Measurements from ENCODE around the gene PAGR1. TPM values are rescaled to one million over a fixed set of nuclear protein-coding genes. Genes with fewer than 3 reads are reported as not detected.

The PAGR1 gene
- total and polyA plus RNA-seq, 2 of the 13 experiments (the other 11 are each of a cell fraction or from before 2014, with no cell fraction given), result 9.8 to 66.4 TPM

DNA sequence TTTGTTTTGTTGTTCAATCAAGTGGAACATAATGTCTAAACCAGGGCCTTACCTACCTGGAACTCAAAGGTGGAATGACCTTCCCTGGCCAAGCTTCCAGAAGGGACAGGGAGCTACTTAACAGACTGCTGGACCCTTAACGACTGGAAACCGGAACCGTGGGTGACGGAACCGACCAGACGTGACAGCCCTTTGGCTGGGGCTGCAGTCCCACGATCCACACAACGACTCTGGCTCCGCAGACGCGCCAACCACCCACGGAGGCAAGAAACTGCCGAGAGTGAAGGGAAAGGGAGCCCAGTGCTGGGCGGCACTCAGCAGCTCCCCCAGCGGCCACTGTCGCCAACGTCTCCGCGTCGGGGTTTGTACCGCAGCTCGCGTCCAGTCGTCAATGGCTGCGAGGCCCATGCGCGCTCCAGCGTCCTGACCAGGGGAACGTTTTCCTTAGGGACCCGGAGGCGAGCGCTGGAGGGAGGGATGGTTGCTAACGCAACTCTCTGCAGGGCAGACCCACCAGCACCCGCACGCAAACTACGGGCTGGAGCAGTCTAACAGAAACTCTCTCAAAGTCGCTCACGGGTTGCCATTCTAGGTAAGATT, 31.0 kb upstream of the PAGR1 start (continued):
- TF ChIP-seq, protein P1, sequence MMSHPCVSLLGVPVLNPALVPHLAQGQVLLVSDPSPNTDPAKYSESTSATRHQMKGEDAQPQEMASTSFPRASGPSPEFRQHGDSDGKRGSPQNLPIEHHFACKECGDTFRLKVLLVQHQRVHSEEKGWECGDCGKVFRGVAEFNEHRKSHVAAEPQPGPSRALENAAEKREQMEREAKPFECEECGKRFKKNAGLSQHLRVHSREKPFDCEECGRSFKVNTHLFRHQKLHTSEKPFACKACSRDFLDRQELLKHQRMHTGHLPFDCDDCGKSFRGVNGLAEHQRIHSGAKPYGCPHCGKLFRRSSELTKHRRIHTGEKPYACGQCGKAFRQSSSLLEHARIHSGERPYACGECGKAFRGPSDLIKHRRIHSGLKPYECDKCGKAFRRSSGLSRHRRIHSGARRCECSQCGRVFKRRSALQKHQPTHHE (CRISPR knock-in tag; IDR thresholded peaks at IDR 0.05; ENCODE audit: borderline replicate concordance), result no peak
- TF ChIP-seq, protein P2, sequence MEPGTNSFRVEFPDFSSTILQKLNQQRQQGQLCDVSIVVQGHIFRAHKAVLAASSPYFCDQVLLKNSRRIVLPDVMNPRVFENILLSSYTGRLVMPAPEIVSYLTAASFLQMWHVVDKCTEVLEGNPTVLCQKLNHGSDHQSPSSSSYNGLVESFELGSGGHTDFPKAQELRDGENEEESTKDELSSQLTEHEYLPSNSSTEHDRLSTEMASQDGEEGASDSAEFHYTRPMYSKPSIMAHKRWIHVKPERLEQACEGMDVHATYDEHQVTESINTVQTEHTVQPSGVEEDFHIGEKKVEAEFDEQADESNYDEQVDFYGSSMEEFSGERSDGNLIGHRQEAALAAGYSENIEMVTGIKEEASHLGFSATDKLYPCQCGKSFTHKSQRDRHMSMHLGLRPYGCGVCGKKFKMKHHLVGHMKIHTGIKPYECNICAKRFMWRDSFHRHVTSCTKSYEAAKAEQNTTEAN (CRISPR knock-in tag; conservative IDR thresholded peaks at IDR 0.05), result no peak
- TF ChIP-seq ZBTB42 (CRISPR knock-in tag; IDR thresholded peaks at IDR 0.05) (no peak), ZFAT (CRISPR knock-in tag; conservative IDR thresholded peaks at IDR 0.05) (no peak), DRAP1 (CRISPR knock-in tag; IDR thresholded peaks at IDR 0.05) (peak; percentile 62), BRD4 (CRISPR knock-in tag; IDR thresholded peaks at IDR 0.05) (0 out of 2 replicates have a peak, but pooled peaks have one; percentile 24), KDM4B (CRISPR knock-in tag; IDR thresholded peaks at IDR 0.05) (0 out of 2 replicates have a peak, but pooled peaks have one; percentile 73), ZNF407 (CRISPR knock-in tag; IDR thresholded peaks at IDR 0.05; ENCODE audit: not compliant biosample characterization) (no peak), ZNF224 (CRISPR knock-in tag; IDR thresholded peaks at IDR 0.05) (no peak), ZXDC (CRISPR knock-in tag; IDR thresholded peaks at IDR 0.05) (no peak), ZZZ3 (CRISPR knock-in tag; IDR thresholded peaks at IDR 0.05; ENCODE audit: borderline replicate concordance) (no peak), HCFC1 (IDR thresholded peaks at IDR 0.05; ENCODE audit: low read depth, low read length) (no peak; the same call in 1 of the 2 replicates)
- TF ChIP-seq, protein P3, sequence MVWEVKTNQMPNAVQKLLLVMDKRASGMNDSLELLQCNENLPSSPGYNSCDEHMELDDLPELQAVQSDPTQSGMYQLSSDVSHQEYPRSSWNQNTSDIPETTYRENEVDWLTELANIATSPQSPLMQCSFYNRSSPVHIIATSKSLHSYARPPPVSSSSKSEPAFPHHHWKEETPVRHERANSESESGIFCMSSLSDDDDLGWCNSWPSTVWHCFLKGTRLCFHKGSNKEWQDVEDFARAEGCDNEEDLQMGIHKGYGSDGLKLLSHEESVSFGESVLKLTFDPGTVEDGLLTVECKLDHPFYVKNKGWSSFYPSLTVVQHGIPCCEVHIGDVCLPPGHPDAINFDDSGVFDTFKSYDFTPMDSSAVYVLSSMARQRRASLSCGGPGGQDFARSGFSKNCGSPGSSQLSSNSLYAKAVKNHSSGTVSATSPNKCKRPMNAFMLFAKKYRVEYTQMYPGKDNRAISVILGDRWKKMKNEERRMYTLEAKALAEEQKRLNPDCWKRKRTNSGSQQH (CRISPR knock-in tag; IDR thresholded peaks at IDR 0.05; ENCODE audit: low read depth), result 0 out of 2 replicates have a peak, but pooled peaks have one; percentile 69

Data from HepG2 (cell line).